AG04450 (cell line): ENCODE measurements around the gene OGN. TPM values are rescaled to one million over a fixed set of nuclear protein-coding genes. Genes with fewer than 3 reads are reported as not detected.

Experiments used
- CTCF ChIA-PET: fragments of 300-600, 350-600 bp; formaldehyde crosslinking; extraction: SDS; loops from one replicate; lab custom pipeline; 2022; ENCODE audit warnings: antibody characterized with exemption, inconsistent platforms; lab: Charles Lee
- POLR2A ChIA-PET: fragments of 350-600 bp; formaldehyde crosslinking; extraction: SDS; loops from one replicate; lab custom pipeline; 2021; ENCODE audit warnings: antibody characterized with exemption, inconsistent platforms; lab: Yijun Ruan, JAX
- DNase-seq: peaks from one replicate; pipeline ENCODE4 v3.0.0-alpha.2; 2011; ENCODE audit warnings: low read depth, low spot score
- H3K27ac ChIP-seq: one replicate; pipeline ENCODE4 v1.5.1; 2012; ENCODE audit warnings: low read depth, low read length, control low read depth
- H3K27me3 ChIP-seq: one replicate; pipeline ENCODE4 v1.6.0; 2012; ENCODE audit warnings: low read length; ENCODE audit not compliant: control insufficient read depth, insufficient read depth
- H3K4me3 ChIP-seq: 2 replicates; pipeline ENCODE4 v1.5.1; 2011; ENCODE audit warnings: mild to moderate bottlenecking, low read depth, low read length, control low read depth
- H3K9me3 ChIP-seq: 2 replicates; pipeline ENCODE4 v1.5.1; 2012; ENCODE audit warnings: low read length; ENCODE audit not compliant: control insufficient read depth, insufficient read depth
- polyA plus RNA-seq: library from polyadenylated mRNA; depleted of rRNA; stranded (reverse); fragments of >200 nt; gene quantifications from 2 replicates; pipeline ENCODE4 v1.2.3, GENCODE V29; 2011
- TF ChIP-seq, protein P1 (sequence below): IDR thresholded peaks from 2 replicates; pipeline ENCODE4 v1.5.1; 2011; ENCODE audit warnings: low read depth, low read length, control low read depth, inconsistent platforms

The OGN gene
- polyA plus RNA-seq, 1 experiment, result 1.3 TPM

GRCh38 chr9:92429836-92430235 is 25.5 kb upstream of the OGN start:
- DNase-seq, result no peak
- Histone ChIP-seq H3K27me3 (no peaks in the 10 kb centered on the region), H3K9me3 (no peaks in the 10 kb centered on the region), H3K27ac (no peak overlapping the region), H3K4me3 (no peak overlapping the region)
- TF ChIP-seq, protein P1, sequence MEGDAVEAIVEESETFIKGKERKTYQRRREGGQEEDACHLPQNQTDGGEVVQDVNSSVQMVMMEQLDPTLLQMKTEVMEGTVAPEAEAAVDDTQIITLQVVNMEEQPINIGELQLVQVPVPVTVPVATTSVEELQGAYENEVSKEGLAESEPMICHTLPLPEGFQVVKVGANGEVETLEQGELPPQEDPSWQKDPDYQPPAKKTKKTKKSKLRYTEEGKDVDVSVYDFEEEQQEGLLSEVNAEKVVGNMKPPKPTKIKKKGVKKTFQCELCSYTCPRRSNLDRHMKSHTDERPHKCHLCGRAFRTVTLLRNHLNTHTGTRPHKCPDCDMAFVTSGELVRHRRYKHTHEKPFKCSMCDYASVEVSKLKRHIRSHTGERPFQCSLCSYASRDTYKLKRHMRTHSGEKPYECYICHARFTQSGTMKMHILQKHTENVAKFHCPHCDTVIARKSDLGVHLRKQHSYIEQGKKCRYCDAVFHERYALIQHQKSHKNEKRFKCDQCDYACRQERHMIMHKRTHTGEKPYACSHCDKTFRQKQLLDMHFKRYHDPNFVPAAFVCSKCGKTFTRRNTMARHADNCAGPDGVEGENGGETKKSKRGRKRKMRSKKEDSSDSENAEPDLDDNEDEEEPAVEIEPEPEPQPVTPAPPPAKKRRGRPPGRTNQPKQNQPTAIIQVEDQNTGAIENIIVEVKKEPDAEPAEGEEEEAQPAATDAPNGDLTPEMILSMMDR, result no peak
- CTCF ChIA-PET, result no interaction called here
- POLR2A ChIA-PET, result no interaction called here

DNA sequence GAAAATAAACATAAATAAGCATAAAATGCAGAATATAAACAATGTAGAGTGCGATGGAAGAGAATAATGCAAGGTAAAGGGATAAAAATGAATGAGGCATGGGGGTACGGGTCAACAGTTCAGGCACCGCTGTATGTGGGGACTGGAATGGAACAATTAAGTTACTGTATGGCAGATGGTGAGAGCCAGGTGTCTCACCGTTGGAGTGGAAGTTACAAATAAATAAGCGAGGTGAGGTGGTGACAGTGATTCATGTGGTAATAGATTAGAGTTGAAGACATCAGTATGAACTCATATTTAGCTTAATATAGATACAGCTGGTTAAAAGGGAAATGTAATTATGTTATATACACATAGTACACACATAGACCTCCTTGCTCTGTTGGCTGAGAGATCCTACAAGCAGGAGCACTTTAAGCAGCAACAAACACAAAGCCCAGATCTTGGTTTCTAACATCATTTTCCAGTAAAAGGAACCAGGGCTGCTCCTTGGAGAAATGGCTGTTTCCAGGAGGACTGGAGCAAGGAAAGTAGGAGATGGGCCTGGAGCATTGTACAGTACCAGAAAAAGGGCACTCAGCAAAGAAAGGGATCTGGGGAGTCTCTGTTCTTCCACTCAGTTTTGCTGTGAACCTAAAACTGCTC is 22.2 kb upstream of the OGN start:
- no peak overlapping the region for H3K4me3 ChIP-seq
- H3K27me3 ChIP-seq, result no peaks in the 10 kb centered on the region
- ChIA-PET CTCF (interaction anchor here (2.0 kb wide), 1 partner anchor 13 kb away, joined by 10 read pairs; no protein-coding TSS in a partner anchor), POLR2A (no interaction called here)
- H3K27ac ChIP-seq, result no peak overlapping the region
- DNase-seq, result no peak
- H3K9me3 ChIP-seq, result no peaks in the 10 kb centered on the region
- TF ChIP-seq, protein P1, result no peak

GRCh38 chr9:92425474-92425873 is 21.1 kb upstream of the OGN start:
- TF ChIP-seq, protein P1, result no peak
- Histone ChIP-seq H3K4me3 (no peak overlapping the region), H3K27me3 (no peaks in the 10 kb centered on the region), H3K9me3 (no peaks in the 10 kb centered on the region), H3K27ac (no peak overlapping the region)
- no peak for DNase-seq
- ChIA-PET CTCF (interaction anchor here (2.0 kb wide), 1 partner anchor 14 kb away, joined by 10 read pairs; no protein-coding TSS in a partner anchor), POLR2A (no interaction called here)

GRCh38 chr9:92424340-92424739 is 20.0 kb upstream of the OGN start, which contains the start of gene OMD:
Gene OMD (minus strand): TSS chr9:92424471. CDS start chr9:92417558, 6,913 bp downstream.
- no peak for DNase-seq
- no peaks in the 10 kb centered on the region for H3K27me3 ChIP-seq
- no peak within 1 kb of the TSS for H3K4me3 ChIP-seq
- POLR2A ChIA-PET, result no interaction called here
- H3K9me3 ChIP-seq, result no peaks in the 10 kb centered on the region
- CTCF ChIA-PET, result interaction anchor here (1.2 kb wide), 1 partner anchor 96 kb away, joined by 3 read pairs; no protein-coding TSS in a partner anchor
- TF ChIP-seq, protein P1, result no peak
- no peak within 1 kb of the TSS for H3K27ac ChIP-seq

GRCh38 chr9:92423612-92424011 is 19.2 kb upstream of the OGN start:
- CTCF ChIA-PET, result no interaction called here

More at GRCh38 chr9:92423612-92424011, 19.2 kb upstream of the OGN start:
- Histone ChIP-seq H3K4me3 (no peak overlapping the region), H3K27me3 (no peaks in the 10 kb centered on the region), H3K9me3 (no peaks in the 10 kb centered on the region), H3K27ac (no peak overlapping the region)
- POLR2A ChIA-PET, result no interaction called here
- no peak for DNase-seq
- TF ChIP-seq, protein P1, result no peak
